ENCODE measurements around the gene SMIM27. TPM values are rescaled to one million over a fixed set of nuclear protein-coding genes. Genes with fewer than 3 reads are reported as not detected.
A peak's percentile ranks its signal among the peaks of the same experiment; 100 is the strongest.

SMIM27 gene
- total and polyA plus RNA-seq, 2 of the 13 experiments (the other 11 are each of a cell fraction or from before 2014, with no cell fraction given): 17.9 to 19.0 TPM

DNA sequence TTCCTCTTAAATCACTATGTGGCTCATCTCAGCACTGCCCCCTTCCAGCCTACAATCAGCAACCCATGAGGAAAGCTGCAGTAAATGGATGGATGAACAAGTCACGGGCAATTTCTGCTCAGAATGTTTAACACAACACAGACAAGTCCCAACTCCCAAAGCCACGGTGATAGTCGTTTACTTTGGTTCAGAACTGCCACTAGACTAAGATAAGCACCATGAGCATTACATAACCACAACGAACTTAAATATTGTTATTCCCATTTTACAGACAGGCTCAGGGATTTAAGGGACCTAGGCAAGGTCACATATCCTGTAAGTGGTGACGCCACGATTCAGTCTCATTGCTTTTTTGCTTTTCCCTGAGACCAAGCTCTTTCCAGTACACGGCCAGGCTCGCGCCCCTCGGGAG lies 2.0 kb upstream of the SMIM27 start (continued):
- no peak for TF ChIP-seq ZNF318 (CRISPR knock-in tag; IDR thresholded peaks at IDR 0.05)
- no peak for TF ChIP-seq ZNF225 (CRISPR knock-in tag; IDR thresholded peaks at IDR 0.05)
- no peak for TF ChIP-seq NPAS2 (CRISPR knock-in tag; IDR thresholded peaks at IDR 0.05; ENCODE audit: borderline replicate concordance)
- no peak for TF ChIP-seq CBX1 (IDR thresholded peaks at IDR 0.05; ENCODE audit: low read depth)
- TF ChIP-seq, protein P1, sequence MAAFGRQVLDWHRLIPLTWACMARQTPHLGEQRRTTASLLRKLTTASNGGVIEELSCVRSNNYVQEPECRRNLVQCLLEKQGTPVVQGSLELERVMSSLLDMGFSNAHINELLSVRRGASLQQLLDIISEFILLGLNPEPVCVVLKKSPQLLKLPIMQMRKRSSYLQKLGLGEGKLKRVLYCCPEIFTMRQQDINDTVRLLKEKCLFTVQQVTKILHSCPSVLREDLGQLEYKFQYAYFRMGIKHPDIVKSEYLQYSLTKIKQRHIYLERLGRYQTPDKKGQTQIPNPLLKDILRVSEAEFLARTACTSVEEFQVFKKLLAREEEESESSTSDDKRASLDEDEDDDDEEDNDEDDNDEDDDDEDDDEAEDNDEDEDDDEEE (CRISPR knock-in tag; IDR thresholded peaks at IDR 0.05): no peak
- no peak for TF ChIP-seq FOXP1 (IDR thresholded peaks at IDR 0.05)
- TF ChIP-seq FOXP1 (CRISPR knock-in tag; IDR thresholded peaks at IDR 0.05): no peak
- peak; percentile 89 for TF ChIP-seq ZNF629 (CRISPR knock-in tag; conservative IDR thresholded peaks at IDR 0.05)
- TF ChIP-seq SMAD1 (CRISPR knock-in tag; IDR thresholded peaks at IDR 0.05; ENCODE audit: borderline replicate concordance, low read depth): no peak
- TF ChIP-seq GABPA (IDR thresholded peaks at IDR 0.05; ENCODE audit: low read depth, low read length): no peak
- TF ChIP-seq GABPA (CRISPR knock-in tag; IDR thresholded peaks at IDR 0.05; ENCODE audit: low read depth): no peak

All from HepG2 (cell line).